GM19452 (cell line): ENCODE measurements around the gene LYST.
"Not testable (repeated sequence)": the region's sequence is repeated elsewhere in the genome, so short reads cannot be mapped to it uniquely, and the experiment has no call there.

Experiments used
- ATAC-seq: cut with Tn5 transposase; IDR thresholded peaks from one replicate; pipeline ENCODE4 v1.9.1; 2021; ENCODE audit not compliant: unreplicated experiment

Gene LYST

GRCh38 chr1:235663628-235664027, 203.1 kb downstream of the LYST start:
- ATAC-seq, result no peak

GRCh38 chr1:235661568-235661967, 205.1 kb downstream of the LYST start:
- ATAC-seq, result no peak

GRCh38 chr1:235659186-235659771, 207.4 kb downstream of the LYST start:
- ATAC-seq, result no peak

DNA sequence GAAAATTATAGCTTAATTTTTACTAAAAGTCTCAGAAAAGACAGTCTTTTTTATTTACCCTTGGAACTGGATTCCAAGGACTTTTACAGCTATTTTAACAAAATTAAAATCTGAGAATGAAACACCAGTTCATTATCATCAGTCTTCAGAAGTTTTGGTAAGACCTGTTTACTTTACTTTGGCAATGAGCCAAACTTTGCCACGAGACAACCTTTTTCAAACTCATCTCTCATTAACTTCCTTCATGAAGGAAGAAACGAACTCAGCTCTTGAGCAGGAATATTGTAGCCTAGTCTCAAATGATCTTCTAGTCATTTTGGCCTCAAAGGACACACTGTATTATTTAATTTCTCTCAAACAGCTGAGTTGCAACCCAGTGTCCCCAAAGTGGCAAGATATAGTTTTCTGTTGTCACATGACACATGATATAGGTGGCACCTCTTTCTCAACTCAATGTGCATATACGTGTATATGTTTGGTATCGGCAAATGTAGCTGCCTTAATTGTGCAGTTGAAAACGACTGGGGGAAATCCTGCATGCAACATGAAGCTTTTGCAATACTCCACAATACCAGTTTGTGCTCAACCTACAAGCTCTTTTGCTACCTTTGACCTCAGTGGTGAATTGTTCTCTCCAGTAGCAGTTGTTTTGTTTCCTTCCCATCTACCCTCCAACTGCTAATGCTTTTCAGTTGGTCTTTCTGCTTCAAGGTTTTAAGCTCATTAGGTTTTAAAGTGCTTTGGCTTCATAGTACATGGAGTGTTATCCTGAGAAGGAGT, 208.8 kb downstream of the LYST start:
- no peak for ATAC-seq

GRCh38 chr1:235657269-235657668, 209.4 kb downstream of the LYST start:
- no peak for ATAC-seq

DNA sequence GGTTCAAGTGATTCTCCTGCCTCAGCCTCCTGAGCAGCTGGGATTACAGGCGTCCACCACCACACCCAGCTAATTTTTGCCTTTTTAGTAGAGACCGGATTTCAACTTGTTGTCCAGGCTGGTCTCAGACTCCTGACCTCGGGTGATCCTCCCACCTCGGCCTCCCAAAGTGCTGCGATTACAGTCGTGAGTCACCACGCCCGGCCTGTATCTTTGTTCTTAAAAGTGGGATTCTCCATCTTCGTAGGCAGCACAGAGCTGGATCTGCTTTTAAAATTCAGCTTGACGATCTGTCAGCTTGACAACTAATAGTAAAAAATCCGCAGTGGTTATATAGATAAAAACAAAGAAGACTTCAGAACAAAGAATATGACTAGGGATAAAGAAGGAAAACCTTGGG, 214.3 kb downstream of the LYST start:
- ATAC-seq, result no peak

DNA sequence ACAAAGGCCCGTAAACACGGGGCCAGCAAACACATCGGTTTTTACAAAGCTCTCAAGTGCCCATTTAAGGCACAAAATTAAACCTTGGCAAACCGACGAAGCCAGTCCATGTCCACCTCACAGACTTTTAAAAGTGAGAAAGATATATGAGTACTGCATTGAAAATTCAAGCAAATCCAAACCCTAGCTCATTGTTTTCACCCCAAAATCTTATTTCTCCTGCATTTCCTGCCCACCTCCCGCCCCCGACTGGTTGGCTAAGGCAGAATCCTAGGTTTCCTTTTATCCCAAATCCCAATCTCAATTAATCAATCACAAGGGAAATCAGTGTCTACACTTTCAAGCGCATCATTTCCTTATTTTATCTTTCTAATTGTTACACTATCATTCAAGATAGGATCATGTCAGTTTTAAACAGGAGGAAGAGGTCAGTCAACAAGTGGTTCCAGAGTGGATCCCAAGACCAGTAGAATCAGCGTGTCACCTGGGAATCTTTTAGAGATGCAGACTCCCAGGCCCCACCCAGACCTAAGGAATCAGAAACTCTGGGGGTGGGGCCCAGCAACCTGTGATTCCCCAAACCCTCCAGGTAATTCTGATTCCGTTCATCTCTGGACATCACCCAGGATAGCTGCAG, 215.4 kb downstream of the LYST start:
- ATAC-seq, result no peak

- ATAC-seq, result no peak
Observed at GRCh38 chr1:235650341-235651169, 216.2 kb downstream of the LYST start.

- no peak for ATAC-seq
Observed at GRCh38 chr1:235649368-235650163, 217.1 kb downstream of the LYST start, which contains the start of gene GNG4. GNG4 (minus strand) TSS chr1:235649784; CDS start chr1:235583838, 65,946 bp downstream.

DNA sequence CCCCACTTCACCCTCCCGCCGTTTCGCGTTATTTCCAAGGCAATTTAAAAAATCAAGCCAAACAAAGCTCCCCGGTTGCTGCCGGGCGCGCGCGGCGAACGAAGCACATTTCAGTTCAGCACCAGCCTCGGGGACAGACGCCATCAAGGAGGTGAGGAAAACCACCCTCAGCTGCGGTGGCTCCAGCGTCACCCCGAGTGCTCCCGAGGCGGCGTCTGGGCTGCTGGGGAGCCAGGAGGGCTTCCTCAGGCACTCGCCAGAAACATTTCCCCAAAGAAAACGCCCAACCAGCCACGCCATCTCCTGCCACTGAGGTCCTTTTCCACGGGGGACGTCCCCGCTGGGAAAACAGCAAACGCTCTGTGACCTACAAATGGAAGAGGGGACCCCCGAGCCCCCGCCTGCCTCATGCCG, 217.7 kb downstream of the LYST start:
- ATAC-seq, result no peak

DNA sequence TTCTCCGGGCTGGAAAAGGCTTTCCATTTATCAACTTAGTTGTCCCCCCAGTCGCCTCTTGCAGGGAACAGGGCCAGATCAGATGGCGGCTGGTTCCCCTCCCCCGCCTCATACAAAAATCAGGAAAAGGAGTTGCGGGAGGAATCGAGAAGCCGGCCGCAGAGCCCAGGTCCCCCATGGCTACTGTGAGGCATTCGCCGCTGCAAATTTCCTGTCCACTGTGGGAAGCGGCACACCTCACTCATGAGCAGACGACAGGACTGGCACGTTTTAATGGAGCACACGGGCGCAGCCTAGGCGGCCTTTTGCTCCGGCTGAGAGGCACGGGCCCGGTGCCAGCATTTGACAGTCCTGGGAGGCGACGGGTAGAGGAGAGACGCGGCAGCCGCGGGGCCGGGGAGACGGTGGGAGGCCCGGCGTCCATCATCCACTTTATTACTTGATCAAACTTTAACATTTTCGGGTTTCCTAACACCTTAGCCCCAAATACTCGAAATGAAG, 218.2 kb downstream of the LYST start:
- no peak for ATAC-seq

DNA sequence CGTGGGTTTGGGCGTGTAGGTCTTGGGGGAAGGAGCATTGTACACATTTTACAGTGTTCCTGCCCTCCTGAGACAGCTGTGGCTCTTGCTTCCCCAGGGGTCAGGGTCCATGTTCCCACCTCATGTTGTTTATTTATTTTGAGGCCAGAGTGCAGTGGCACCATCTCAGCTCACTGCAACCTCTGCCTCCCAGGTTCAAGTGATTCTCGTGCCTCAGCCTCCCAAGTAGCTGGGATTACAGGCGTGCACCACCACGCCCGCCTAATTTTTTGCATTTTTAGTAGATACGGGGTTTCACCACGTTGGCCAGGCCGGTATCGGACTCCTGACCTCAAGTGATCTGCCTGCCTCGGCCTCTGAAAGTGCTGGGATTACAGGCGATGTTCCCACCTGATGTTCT, 219.2 kb downstream of the LYST start:
- ATAC-seq, result not testable (repeated sequence)

- no peak for ATAC-seq
Observed at GRCh38 chr1:235646463-235646862, 220.2 kb downstream of the LYST start.

GRCh38 chr1:235644693-235645305, 221.9 kb downstream of the LYST start:
- no peak for ATAC-seq

- no peak for ATAC-seq
Observed at GRCh38 chr1:235643837-235644692, 222.6 kb downstream of the LYST start.

DNA sequence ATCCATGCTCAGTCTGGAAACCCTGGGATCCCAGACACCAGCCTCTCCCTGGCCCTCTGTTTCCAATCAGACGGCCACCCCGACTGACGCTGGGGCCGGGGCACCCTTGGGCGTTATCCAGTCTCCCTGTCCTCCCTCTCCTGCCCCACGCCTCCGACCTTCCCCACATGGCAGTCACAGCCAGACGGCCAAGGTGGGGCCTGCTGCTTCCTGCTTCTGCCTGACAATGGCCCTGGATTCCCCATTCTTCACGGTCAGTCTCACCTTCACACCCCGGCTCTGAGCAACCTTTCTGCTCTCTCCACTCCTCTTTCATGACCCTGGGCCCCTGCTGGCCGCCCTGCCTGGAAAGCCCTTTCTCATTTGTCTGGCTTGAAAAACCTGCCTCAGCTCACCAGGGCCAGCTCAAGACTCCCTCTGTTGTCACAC, 223.7 kb downstream of the LYST start:
- ATAC-seq, result no peak

DNA sequence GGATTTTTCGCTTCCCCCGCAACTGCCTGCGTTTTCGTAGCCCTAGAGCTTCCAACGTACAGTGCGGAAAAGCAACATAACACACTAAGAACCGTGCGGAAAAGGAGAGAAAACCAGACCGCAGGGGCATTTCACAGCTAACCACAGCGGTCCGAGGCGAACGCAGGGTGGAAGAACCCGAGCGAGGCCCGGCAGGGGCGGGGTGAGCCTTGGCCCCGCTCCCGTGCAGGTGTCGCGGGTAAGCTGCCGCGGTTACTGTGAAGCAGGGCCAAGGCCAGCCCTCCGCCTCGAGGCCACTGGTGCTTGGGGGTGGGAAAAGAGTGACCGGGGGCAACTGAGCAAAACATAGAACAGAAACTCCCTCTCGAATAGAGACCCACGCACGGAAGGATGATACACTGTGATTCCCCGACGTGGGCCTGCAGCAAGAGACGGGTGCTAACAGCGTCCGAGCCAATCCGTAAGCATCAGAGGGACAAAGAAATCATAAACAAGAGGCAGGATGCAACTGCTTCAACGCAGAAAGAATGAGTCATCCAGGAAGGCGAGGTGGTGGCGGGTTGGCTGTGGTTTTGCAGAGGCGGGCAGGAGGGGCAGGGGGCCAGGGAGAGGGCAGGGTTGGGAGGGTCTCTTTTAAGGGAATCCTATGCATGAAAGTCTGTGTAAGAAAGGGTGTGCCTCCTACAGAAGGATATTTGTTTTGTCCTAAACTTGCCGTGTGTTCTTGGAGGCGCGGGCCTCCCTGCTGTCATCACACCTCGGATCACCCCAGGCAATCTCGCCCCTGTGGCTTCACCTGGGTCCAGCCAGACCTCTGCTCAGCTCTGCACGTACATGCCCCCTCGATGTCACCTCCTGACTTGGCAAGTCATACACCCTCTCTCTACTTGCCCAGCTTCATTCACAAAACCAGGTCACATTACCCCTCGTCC, 224.4 kb downstream of the LYST start:
- ATAC-seq, result peak; percentile 61

DNA sequence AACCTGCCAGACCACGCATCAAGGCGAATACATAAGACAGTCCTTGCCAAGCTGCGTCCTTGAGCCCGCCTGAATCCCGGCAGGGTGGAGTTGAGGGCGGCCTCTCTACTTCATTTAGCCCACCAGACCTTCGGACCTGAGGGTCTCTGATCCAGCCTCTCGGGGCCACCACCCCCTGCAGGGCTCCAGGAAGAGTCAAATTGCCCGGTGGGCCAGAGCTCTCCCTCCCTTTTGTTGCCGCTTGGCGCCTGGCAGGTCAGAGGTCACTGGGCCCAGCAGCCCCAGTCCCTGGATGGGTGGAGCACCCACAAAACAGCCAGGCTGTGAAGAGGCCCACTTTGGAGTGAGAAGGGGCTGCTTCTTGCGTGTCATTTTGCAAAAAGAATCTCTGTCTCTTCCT, 226.1 kb downstream of the LYST start:
- no peak for ATAC-seq
